Right lobe of liver (tissue), 6 donors: ENCODE results near the gene ZSCAN29. TPM values are rescaled to one million over a fixed set of nuclear protein-coding genes. Genes with fewer than 3 reads are reported as not detected.

Source experiments
- ATAC-seq, 4 donors: fragments of 200-7000 bp; cut with Tn5 transposase; one replicate each; pipeline ENCODE4 v1.9.1; 2020; ENCODE audit warnings: mild to moderate bottlenecking in 4 of 4, moderate library complexity in 4 of 4
- DNase-seq, 3 donors: peaks; one replicate each; pipeline ENCODE4 v3.0.0-alpha.2; 2020
- H3K27ac ChIP-seq, 3 donors: fragments of 200-600 bp; one replicate each; pipeline ENCODE4 v1.8.0; 2022
- H3K27me3 ChIP-seq, 2 donors: fragments of 200-600 bp; one replicate each; pipeline ENCODE4 v1.8.0; 2022
- H3K36me3 ChIP-seq, 4 donors: fragments of 200-600 bp; sonication (generic) in 1 of 4; one replicate each; pipeline versions ENCODE4 v1.5.1 to v1.8.0; 2017 to 2022; ENCODE audit warnings: control low read depth in 1 of 4
- H3K4me1 ChIP-seq, 4 donors: fragments of 200-600 bp; sonication (generic) in 1 of 4; one replicate each; pipeline versions ENCODE4 v1.5.1 to v1.8.0; 2017 to 2022; ENCODE audit warnings: control low read depth in 1 of 4
- H3K4me3 ChIP-seq, 3 donors: fragments of 200-600 bp; one replicate each; pipeline ENCODE4 v1.8.0; 2022
- H3K9me3 ChIP-seq, 4 donors: fragments of 200-600 bp; sonication (generic) in 1 of 4; one replicate each; pipeline versions ENCODE4 v1.5.1 to v1.8.0; 2017 to 2022; ENCODE audit warnings: control low read depth in 1 of 4
- POLR2A ChIP-seq: fragments of 450-650 bp; IDR thresholded peaks from one replicate; pipeline ENCODE4 v1.6.1; 2017; ENCODE audit warnings: antibody characterized with exemption, mild to moderate bottlenecking
- WGBS: methylation state at CpG from one replicate; pipeline ENCODE4 v1.1.6; 2018; ENCODE audit warnings: low coverage, low lambda C conversion rate; ENCODE audit not compliant: insufficient coverage; ENCODE audit errors: missing lambda C conversion rate; 5-methylcytosine and 5-hydroxymethylcytosine counted together
- intact Hi-C, 2 donors: fragments of 100-400 bp; cut with DNase I; formaldehyde crosslinking; loops; one replicate each; pipeline versions ENCODE4 v1.11.2 to v1.14.1; 2022
- total RNA-seq, 6 experiments: library from RNA; depleted of rRNA in 2 of 6; stranded (reverse); fragments of >200 nt in 2 of 6; fragmentation: NEBNext Ultra II Directional in 3 of 6; extraction: Animal tissue kit (Norgen Biotek cat#: 25700) in 3 of 6; gene quantifications; one replicate each; pipeline versions ENCODE4 v1.1.0 to v1.2.4, GENCODE V29; 2016 to 2023
- TF ChIP-seq, protein P1 (sequence below), 4 donors: fragments of 200-600 bp in 3 of 4; fragments of 450-650 bp in 1 of 4; IDR thresholded peaks; one replicate each; pipeline versions ENCODE4 v1.5.1 to v1.8.0; 2016 to 2022; ENCODE audit warnings: antibody characterized with exemption in 4 of 4, mild to moderate bottlenecking in 2 of 4
- donor health status: DM: no; HTN: yes; CAD: no.
- donor health status: DM: no; HTN: no; CAD: no.
- donor health status: DM: no; HTN: no; CAD: no.
- donor health status: DM: no; HTN: yes; CAD: no.
- donor health status: DM: no; HTN: yes; CAD: no.

Gene ZSCAN29
- total RNA-seq, 6 experiments from 2014 or later: 9.9 to 15.4 (median 13.4) TPM

GRCh38 chr15:43370310-43370974 is 401 bp downstream of the ZSCAN29 start:
- no peak for TF ChIP-seq POLR2A
- TF ChIP-seq, protein P1, sequence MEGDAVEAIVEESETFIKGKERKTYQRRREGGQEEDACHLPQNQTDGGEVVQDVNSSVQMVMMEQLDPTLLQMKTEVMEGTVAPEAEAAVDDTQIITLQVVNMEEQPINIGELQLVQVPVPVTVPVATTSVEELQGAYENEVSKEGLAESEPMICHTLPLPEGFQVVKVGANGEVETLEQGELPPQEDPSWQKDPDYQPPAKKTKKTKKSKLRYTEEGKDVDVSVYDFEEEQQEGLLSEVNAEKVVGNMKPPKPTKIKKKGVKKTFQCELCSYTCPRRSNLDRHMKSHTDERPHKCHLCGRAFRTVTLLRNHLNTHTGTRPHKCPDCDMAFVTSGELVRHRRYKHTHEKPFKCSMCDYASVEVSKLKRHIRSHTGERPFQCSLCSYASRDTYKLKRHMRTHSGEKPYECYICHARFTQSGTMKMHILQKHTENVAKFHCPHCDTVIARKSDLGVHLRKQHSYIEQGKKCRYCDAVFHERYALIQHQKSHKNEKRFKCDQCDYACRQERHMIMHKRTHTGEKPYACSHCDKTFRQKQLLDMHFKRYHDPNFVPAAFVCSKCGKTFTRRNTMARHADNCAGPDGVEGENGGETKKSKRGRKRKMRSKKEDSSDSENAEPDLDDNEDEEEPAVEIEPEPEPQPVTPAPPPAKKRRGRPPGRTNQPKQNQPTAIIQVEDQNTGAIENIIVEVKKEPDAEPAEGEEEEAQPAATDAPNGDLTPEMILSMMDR (IDR thresholded peaks at IDR 0.05): no peak
- DNase-seq (peak in 1 of 3 donors; percentile 21), ATAC-seq (peak; percentile 63 to 73 (median 70))
- H3K36me3 ChIP-seq: peaks cover 0 to 4% (median 0%) of the 10 kb centered on the region in 4 donors
- no peaks in the 10 kb centered on the region for H3K9me3 ChIP-seq
- under 1% methylated on average over 31 of the region's 45 CpGs for WGBS
- no peaks in the 10 kb centered on the region for H3K27me3 ChIP-seq
- H3K4me3 ChIP-seq: peak overlapping the region; percentile 80 to 95 (median 89)
- intact Hi-C loops: no loop called here
- peak overlapping the region; percentile 39 to 66 (median 60) for H3K27ac ChIP-seq
- peaks cover 0 to 16% (median 5%) of the 10 kb centered on the region in 4 donors for H3K4me1 ChIP-seq

- H3K4me1 ChIP-seq: no peaks in the 10 kb centered on the region
- DNase-seq (no peak), ATAC-seq (no peak)
- H3K9me3 ChIP-seq: peaks cover 0 to 20% (median 10%) of the 10 kb centered on the region in 4 donors
- no peak for TF ChIP-seq POLR2A
- TF ChIP-seq, protein P1 (IDR thresholded peaks at IDR 0.05): no peak
- H3K27ac ChIP-seq: no peak overlapping the region
- H3K27me3 ChIP-seq: no peaks in the 10 kb centered on the region
- H3K4me3 ChIP-seq: no peak overlapping the region
- 98% methylated on average over 7 of the region's 7 CpGs for WGBS
- H3K36me3 ChIP-seq: peaks cover 0 to 45% (median 23%) of the 10 kb centered on the region in 4 donors
- intact Hi-C loops: no loop called here
These were observed 9.4 kb downstream of the ZSCAN29 start for GRCh38 chr15:43361313-43361903.

DNA sequence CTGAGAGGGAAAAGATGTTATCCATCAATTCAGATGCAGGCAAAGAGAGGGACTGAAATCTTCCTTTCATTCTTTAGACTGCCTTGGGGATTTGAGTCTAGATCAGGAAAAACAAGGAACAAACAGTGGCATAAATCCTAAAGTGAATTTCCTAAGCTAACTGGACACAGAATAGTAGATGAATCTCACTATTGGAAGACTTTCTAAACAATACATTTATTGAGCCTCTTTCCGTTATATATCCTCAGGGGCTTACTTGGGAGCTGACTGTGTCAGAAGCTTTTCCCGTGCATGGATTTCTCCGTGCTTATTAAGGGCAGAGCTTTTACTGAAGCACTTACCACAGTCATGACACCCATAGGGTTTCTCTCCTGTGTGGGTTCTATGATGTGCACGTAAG is 10.0 kb downstream of the ZSCAN29 start:
- ATAC-seq (no peak), DNase-seq (no peak)
- H3K27me3 ChIP-seq: no peaks in the 10 kb centered on the region
- no peak overlapping the region for H3K4me3 ChIP-seq
- no peak overlapping the region for H3K27ac ChIP-seq
- 100% methylated on average over 4 of the region's 4 CpGs for WGBS
- H3K36me3 ChIP-seq: peaks cover 0 to 45% (median 23%) of the 10 kb centered on the region in 4 donors
- H3K9me3 ChIP-seq: peaks cover 0 to 20% (median 10%) of the 10 kb centered on the region in 4 donors
- intact Hi-C loops: no loop called here
- no peak for TF ChIP-seq POLR2A
- TF ChIP-seq, protein P1 (IDR thresholded peaks at IDR 0.05): no peak
- no peaks in the 10 kb centered on the region for H3K4me1 ChIP-seq

- Histone ChIP-seq H3K4me1 (no peaks in the 10 kb centered on the region), H3K36me3 (peaks cover 0 to 13% (median 9%) of the 10 kb centered on the region in 4 donors), H3K4me3 (no peak overlapping the region), H3K27me3 (no peaks in the 10 kb centered on the region), H3K27ac (no peak overlapping the region), H3K9me3 (no peaks in the 10 kb centered on the region)
- TF ChIP-seq POLR2A: no peak
- TF ChIP-seq, protein P1 (IDR thresholded peaks at IDR 0.05): no peak
- ATAC-seq (no peak), DNase-seq (no peak)
- 92% methylated on average over 2 of the region's 2 CpGs for WGBS
- intact Hi-C loops: no loop called here
These were observed 18.0 kb downstream of the ZSCAN29 start for GRCh38 chr15:43352693-43353382.
